HEK293T (cell line): ENCODE measurements around the gene NANOS1.

ENCODE experiments used
- CTCF ChIA-PET: fragments of 350-600 bp; formaldehyde crosslinking; extraction: SDS; loops from one replicate; lab custom pipeline; 2021; ENCODE audit warnings: antibody characterized with exemption, inconsistent platforms; lab: Yijun Ruan, JAX
- POLR2A ChIA-PET: fragments of 350-600 bp; formaldehyde crosslinking; extraction: SDS; loops from one replicate; lab custom pipeline; 2020; ENCODE audit warnings: antibody characterized with exemption, inconsistent platforms; lab: Yijun Ruan, JAX
- DNase-seq: peaks from one replicate; pipeline ENCODE4 v3.0.0; 2012; ENCODE audit warnings: mixed read lengths; ENCODE audit errors: extremely low spot score
- ARNT ChIP-seq: fragments of 450-650 bp; IDR thresholded peaks from 2 replicates; pipeline ENCODE4 v1.6.1; 2017; ENCODE audit warnings: mild to moderate bottlenecking
- BHLHE40 ChIP-seq: fragments of 450-650 bp; IDR thresholded peaks from 2 replicates; pipeline ENCODE4 v1.6.1; 2016; ENCODE audit warnings: mild to moderate bottlenecking, moderate library complexity, borderline replicate concordance
- CTBP1 ChIP-seq: fragments of 450-650 bp; IDR thresholded peaks from 2 replicates; pipeline ENCODE4 v1.6.1; 2016; ENCODE audit warnings: borderline replicate concordance
- ELF4 ChIP-seq: fragments of 450-650 bp; IDR thresholded peaks from 2 replicates; pipeline ENCODE4 v1.6.1; 2017; ENCODE audit warnings: antibody characterized with exemption
- FOXA1 ChIP-seq: fragments of 450-650 bp; IDR thresholded peaks from 2 replicates; pipeline ENCODE4 v1.6.1; 2016; ENCODE audit warnings: mild to moderate bottlenecking
- FOXK2 ChIP-seq: fragments of 450-650 bp; IDR thresholded peaks from 2 replicates; pipeline ENCODE4 v1.6.1; 2016; ENCODE audit warnings: mild to moderate bottlenecking
- FOXM1 ChIP-seq: fragments of 450-650 bp; IDR thresholded peaks from 2 replicates; pipeline ENCODE4 v1.6.1; 2017; ENCODE audit warnings: mild to moderate bottlenecking, borderline replicate concordance
- HDGF ChIP-seq: fragments of 450-650 bp; IDR thresholded peaks from 2 replicates; pipeline ENCODE4 v1.6.1; 2017; ENCODE audit warnings: antibody characterized with exemption, borderline replicate concordance
- L3MBTL2 ChIP-seq: fragments of 450-650 bp; conservative IDR thresholded peaks from 2 replicates; pipeline ENCODE4 v1.6.1; 2016; ENCODE audit warnings: mild to moderate bottlenecking
- LEF1 ChIP-seq: fragments of 450-650 bp; IDR thresholded peaks from 2 replicates; pipeline ENCODE4 v1.6.1; 2017; ENCODE audit warnings: mild to moderate bottlenecking, borderline replicate concordance
- NFRKB ChIP-seq: fragments of 450-650 bp; IDR thresholded peaks from 2 replicates; pipeline ENCODE4 v1.6.1; 2016; ENCODE audit warnings: mild to moderate bottlenecking, moderate library complexity
- SP1 ChIP-seq: fragments of 450-650 bp; IDR thresholded peaks from 2 replicates; pipeline ENCODE4 v1.6.1; 2017
- SUZ12 ChIP-seq: fragments of 450-650 bp; IDR thresholded peaks from 2 replicates; pipeline ENCODE4 v1.6.1; 2016; ENCODE audit warnings: mild to moderate bottlenecking
- TARDBP ChIP-seq: fragments of 450-650 bp; IDR thresholded peaks from 2 replicates; pipeline ENCODE4 v1.6.1; 2016
- ZNF384 ChIP-seq: fragments of 450-650 bp; IDR thresholded peaks from 2 replicates; pipeline ENCODE4 v1.6.1; 2016
- TF ChIP-seq, protein P1 (sequence below): fragments of 450-650 bp; IDR thresholded peaks from 2 replicates; pipeline ENCODE4 v1.6.1; 2016

NANOS1 gene

DNA sequence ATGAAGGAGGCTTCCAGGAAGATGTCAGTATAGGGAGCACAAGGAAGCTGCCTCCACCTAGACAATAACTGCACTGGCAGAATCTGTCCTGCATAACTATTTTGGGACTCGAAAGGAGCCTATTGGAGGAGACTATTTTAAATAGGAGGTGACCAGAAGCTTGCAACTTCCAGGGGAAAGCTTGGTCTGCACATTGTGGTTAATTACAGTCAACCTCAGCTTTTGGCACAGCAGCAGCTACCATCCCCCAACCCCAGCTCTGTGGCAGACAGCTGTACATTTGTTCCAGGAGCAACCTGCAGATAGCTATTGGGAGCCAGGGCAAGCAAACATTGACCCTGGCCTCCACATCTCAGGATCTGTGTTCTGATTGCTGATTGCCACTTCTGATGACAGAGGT, 46.3 kb upstream of the NANOS1 start:
- CTCF ChIA-PET, result no interaction called here
- no peak for TF ChIP-seq ZNF384
- TF ChIP-seq CTBP1, result no peak
- no peak for TF ChIP-seq ARNT
- no peak for TF ChIP-seq FOXA1
- TF ChIP-seq FOXK2, result no peak
- POLR2A ChIA-PET, result no interaction called here
- no peak for DNase-seq

- POLR2A ChIA-PET, result no interaction called here
These were observed 43.9 kb upstream of the NANOS1 start for GRCh38 chr10:118985576-118985975.

GRCh38 chr10:118986815-118987790, 42.4 kb upstream of the NANOS1 start:
- DNase-seq, result no peak
- ChIA-PET CTCF (no interaction called here), POLR2A (interaction anchor here (0.7 kb wide), 1 partner anchor 26 kb away, joined by 3 read pairs; no protein-coding TSS in a partner anchor)
- TF ChIP-seq ARNT (no peak), FOXM1 (no peak), FOXK2 (no peak), FOXA1 (no peak), ZNF384 (no peak), NFRKB (no peak), SUZ12 (no peak), CTBP1 (no peak), L3MBTL2 (no peak), HDGF (no peak), ELF4 (no peak)
- TF ChIP-seq, protein P1, sequence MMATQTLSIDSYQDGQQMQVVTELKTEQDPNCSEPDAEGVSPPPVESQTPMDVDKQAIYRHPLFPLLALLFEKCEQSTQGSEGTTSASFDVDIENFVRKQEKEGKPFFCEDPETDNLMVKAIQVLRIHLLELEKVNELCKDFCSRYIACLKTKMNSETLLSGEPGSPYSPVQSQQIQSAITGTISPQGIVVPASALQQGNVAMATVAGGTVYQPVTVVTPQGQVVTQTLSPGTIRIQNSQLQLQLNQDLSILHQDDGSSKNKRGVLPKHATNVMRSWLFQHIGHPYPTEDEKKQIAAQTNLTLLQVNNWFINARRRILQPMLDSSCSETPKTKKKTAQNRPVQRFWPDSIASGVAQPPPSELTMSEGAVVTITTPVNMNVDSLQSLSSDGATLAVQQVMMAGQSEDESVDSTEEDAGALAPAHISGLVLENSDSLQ, result no peak

More at GRCh38 chr10:118985576-118985975, 43.9 kb upstream of the NANOS1 start:
- no peak for DNase-seq
- CTCF ChIA-PET, result no interaction called here
- TF ChIP-seq HDGF (no peak), ELF4 (no peak), SUZ12 (no peak), LEF1 (no peak), ZNF384 (no peak), FOXM1 (no peak), BHLHE40 (no peak), TARDBP (no peak), FOXK2 (no peak), NFRKB (no peak), L3MBTL2 (no peak)
- TF ChIP-seq, protein P1, result no peak

GRCh38 chr10:118990326-118990725, 39.2 kb upstream of the NANOS1 start:
- DNase-seq, result no peak
- TF ChIP-seq HDGF, result no peak
- TF ChIP-seq LEF1, result no peak
- TF ChIP-seq FOXK2, result no peak
- no peak for TF ChIP-seq CTBP1
- no peak for TF ChIP-seq L3MBTL2
- TF ChIP-seq BHLHE40, result no peak
- TF ChIP-seq, protein P1, result no peak
- no peak for TF ChIP-seq ZNF384
- TF ChIP-seq ARNT, result no peak
- TF ChIP-seq SP1, result no peak
- TF ChIP-seq TARDBP, result no peak
- no peak for TF ChIP-seq NFRKB
- TF ChIP-seq FOXM1, result no peak
- TF ChIP-seq ELF4, result no peak
- CTCF ChIA-PET, result no interaction called here
- POLR2A ChIA-PET, result no interaction called here

DNA sequence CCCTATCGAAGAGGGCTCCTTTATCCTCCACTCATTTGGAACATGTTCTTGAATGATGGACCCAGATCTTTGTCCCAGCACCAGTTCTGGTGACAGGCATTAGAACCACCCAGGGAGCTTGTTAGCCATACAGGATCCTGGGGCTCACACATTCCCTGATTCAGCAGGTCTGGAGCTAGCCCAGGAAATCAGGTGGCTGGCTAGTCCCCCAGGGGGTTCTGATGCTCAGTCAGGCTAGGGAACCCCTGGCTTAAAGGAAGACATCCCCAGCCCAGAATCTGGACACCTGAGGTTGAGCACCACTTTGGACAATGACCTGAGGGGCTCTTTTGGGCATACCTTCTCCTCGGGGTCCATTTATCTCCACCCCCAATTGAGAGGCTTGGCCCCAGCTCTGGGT, 37.0 kb upstream of the NANOS1 start:
- POLR2A ChIA-PET, result no interaction called here
- CTCF ChIA-PET, result no interaction called here
- DNase-seq, result no peak
- TF ChIP-seq FOXM1, result no peak
- no peak for TF ChIP-seq ELF4
- no peak for TF ChIP-seq FOXK2
- TF ChIP-seq ZNF384, result no peak
- no peak for TF ChIP-seq LEF1
- no peak for TF ChIP-seq CTBP1

DNA sequence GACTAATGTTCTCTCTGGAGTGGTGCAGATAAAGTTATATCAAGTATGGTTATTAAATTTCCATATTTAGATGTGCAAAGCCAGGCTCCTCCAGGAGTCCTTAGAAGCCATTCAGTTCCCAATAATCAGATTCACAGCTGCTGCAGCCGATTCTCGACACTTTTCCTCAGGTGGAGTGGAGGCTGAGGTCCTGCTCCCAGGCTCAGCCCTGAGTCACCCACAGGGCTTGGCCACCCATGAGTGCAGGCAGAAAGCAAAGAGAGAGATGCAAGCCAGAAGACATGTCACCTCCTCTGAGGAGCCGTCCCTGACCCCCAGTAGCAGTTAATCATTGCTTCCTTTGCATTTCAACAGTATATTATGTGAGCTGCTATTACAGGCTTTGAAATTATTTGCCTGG, 36.3 kb upstream of the NANOS1 start:
- POLR2A ChIA-PET, result no interaction called here
- TF ChIP-seq ARNT (no peak), FOXK2 (no peak), L3MBTL2 (no peak), NFRKB (no peak), SP1 (no peak), ZNF384 (no peak), ELF4 (no peak), CTBP1 (no peak), HDGF (no peak), BHLHE40 (no peak), TARDBP (no peak), FOXM1 (no peak), LEF1 (no peak), FOXA1 (no peak), SUZ12 (no peak)
- TF ChIP-seq, protein P1, result no peak
- CTCF ChIA-PET, result no interaction called here
- no peak for DNase-seq
